HG03064 (cell line): ENCODE results near the gene TMEM127.
A peak's percentile ranks its signal among the peaks of the same experiment; 100 is the strongest.
"Not testable (repeated sequence)": the region's sequence is repeated elsewhere in the genome, so short reads cannot be mapped to it uniquely, and the experiment has no call there.

ENCODE experiments used
- ATAC-seq: cut with Tn5 transposase; IDR thresholded peaks from one replicate; pipeline ENCODE4 v1.9.1; 2021; ENCODE audit warnings: low read depth; ENCODE audit not compliant: unreplicated experiment

TMEM127 gene

DNA sequence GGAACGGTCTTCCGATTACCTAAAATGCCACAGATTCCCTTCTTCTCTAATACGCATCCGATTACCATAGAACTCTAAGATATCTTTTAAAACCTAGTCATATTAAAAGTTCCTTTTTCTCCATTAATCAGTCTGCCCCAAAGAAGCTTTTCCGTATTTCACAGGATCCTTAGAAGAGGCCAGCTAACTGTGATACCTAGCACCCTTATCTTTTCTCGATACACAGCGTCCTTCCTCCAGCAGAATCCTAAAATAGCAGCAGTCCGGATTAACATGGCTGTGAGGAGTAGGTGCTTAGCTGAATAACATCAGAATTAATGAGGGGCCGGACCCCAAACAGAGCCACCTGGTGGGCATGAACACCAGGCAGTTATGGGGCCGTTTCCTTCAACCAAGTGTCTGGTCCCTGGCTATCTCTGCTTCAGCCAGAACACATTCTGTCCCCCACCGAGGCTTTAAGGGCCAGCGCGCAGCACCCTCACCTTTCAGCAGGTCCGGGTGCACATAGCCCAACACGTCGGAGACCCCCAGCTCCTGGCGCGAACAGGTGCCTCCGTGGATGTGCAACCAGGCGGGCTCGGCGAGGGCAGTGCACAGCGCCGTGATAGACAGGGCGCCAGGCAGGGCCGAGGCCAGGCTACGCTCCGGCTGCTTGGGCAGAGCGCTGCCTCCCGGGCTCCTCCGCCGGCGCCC is 995 bp downstream of the TMEM127 start:
- ATAC-seq, result peak; percentile 2

DNA sequence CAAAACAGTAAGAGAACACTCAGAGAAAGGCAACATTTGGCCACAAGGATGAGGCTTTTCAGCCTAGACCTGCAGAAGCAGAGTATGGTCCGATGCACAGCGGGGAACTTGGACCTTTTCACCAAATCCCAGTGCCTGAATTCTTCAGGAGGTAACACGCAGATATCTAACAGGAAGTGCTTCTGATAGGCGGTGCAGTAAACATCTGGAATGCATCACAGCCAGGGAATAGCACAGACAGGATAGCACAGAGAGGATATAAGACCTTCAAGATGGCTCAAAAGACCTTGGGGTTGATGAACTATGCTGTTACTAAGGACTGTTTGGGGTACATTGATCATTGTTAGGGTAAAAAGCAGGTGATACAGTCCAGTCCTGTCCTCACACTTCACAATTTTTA is 1.7 kb downstream of the TMEM127 start:
- ATAC-seq, result no peak

DNA sequence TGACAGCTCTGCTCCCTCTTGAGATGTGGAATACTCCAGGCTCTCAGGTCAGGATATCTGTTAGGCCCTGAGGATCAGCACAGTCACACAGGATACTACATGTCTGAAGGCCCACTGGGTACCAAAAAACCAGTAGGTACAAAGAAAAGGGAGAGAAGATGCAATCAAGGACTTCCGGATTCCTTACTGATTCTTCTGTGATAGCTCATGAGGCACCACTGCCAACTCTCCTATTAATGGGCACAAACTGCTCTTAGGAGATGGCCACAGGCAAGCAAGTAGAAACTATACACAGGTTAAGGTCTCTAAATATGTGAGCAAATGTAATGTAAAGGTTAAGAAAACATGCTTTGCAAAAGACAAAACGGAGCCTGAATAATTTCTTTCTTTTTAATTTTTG is 3.5 kb downstream of the TMEM127 start:
- no peak for ATAC-seq

DNA sequence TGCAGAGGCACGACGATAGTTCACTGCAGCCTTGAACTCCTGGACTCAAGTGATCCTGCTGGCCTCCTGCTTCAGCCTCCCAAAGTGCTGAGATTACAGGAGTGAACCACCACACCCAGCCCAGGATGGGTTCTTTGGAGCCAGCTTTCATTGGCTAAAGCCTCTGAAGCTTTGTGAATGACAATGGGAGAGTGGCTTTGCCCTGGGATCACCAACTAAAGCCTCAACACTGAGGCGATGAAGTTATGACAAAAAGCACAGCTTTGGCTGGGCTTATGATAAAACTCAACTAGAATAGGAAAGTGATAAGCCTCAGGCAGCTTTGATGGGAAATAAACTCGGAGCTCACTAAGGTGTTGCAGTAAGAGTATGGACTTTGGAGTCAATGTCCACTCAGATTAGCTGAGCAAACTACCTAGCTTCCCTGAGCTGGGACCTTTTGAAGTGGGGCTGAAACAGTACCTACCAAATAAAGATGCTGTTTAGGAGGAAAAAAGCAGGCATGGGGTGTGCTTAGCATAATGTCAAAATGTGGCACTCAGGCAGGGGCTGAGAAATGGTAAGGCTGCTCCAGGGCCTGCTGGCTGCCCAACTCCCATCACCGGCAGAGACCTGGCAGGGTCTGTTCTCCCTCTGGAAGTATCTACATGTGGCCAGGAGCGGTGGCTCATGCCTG is 4.3 kb downstream of the TMEM127 start:
- no peak for ATAC-seq

DNA sequence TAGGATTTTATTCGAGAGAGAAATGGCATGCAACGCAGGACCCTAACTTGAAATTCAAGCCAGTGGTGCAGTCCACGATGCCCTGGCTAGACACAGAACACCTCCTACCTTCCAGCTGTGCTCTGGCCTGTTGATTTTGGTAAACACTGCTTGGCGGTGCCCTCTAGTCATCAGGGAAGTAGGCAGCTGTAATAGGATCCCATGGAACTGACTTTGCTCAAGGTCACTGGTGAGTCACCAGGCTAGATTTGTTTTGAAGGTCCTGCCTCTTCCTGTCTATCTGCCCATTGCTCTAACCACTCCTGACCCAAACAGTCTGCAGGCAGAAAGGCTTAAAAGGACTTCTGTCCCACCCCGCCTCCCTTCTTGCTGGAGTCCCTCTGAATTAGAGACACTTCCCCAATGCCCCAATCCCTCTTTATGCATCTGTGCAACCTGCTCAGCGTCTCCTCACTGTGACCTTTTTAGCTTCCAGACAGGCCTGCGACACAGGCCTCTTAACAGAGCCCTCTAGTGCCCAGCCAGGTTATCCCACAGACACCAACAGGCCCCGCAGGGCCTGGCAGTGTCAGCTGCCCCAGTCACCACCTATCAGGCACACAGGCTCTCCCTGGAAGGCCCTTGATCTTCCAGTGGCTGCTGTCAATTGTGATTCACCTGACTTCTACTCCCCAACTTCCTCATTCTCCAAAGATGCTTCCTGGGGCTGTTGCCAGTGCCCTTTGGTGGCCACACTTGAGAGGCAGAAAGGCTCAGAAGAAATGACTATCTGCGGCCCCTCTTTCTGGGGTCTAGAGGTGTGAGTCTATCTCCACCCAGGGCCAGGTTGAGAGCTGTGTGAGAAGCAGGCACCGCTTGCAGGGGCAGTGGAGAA is 5.2 kb downstream of the TMEM127 start:
- ATAC-seq, result no peak

DNA sequence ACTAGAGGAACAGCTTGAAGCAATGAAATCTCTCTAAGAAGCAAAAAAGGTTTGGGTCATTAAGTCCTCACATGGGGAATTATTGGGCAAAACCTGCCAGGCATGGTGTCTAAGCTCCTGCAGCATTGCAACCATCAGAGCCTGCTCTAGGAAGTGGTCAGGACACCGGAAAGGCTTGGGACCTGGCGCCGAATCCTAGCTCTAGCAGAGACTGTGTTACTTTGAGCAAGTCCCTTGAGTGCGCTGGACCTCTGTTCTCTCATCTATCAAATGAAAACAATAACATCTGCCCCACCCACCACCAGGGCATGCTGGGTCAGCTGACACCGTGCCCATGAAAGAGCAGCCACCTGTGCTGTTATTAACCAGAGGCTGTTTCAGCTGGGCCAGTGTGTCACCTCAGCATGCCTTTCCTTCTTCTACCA is 6.3 kb downstream of the TMEM127 start:
- no peak for ATAC-seq

DNA sequence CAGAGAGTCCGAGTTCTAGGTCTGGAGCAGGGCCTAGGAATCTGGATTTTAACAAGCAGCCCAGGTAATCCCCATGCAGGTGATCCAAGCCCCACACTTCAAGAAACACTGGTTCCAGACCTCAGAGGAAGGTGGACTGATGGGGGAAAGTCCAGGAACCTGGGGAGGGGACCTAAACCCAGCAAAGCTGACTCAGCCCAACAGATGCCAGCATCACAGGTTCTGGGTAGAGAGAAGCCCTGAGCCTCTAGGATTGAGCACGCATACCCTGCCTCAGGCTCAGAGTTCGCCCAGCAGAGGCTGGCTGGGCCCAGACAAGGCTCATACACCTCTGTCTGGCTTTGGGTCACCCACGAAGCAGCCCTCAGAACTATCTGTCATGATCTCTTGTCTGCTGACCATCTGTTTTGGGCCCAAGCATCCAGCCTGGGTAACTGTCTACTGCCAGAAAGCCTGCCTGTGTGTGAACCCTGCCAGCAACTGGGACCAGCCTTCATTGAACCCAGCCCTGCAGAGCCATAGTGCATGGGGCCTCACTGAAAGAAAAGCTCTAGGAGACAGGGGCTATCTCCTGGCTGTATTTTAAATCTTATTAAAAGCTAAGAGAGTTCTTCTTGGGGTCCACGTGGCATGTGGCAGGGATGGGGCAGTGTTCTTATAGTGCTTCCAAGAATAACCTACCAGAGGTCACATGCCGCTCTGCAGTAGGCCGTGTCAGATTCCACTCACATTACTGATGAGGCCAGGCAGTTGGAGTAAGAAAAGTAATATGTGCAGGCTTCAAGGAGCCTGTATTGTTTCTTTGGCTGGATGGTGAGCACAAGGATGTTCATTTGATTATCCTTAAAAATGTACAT is 7.4 kb downstream of the TMEM127 start:
- ATAC-seq, result no peak

DNA sequence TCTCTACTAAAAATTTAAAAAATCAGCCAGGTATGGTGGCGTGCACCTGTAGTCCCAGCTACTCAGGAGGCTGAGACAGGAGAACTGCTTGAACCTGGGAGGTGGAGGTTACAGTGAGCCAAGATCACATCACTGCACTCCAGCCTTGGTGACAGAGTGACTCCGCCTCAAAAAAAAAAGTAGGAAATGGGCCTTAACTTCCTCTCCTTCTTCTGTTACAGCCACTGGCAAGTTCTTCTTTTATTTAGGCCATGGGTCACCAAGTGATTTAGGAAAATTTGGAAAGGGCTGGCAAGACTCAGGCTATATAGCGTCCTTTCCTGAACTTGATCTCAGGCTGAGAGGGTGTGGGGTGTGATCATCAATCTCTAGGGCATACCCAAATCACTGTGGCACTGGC is 8.1 kb downstream of the TMEM127 start:
- not testable (repeated sequence) for ATAC-seq

DNA sequence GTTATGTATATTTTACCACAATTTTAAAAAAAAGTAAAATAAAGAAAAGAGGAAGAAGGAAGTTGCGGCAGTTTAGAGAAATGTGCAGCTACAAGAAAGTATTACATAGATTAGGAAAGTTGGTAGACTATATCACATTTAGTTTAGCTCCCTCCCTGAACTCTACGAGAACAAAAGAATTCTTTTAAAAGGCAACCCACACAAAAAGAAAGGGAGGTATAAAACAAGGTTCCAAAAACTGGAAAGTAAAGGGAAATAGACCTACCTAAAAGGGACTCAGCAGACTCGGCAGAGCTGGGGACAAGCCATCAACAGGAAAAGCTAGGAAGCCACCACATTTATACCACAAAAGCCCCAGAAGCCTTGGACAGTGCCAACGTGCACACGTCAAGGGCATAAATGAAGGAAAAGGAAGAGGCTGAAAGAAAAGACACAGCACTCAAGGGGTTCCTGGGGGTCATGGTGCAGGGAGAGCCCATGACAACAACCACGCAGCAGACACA is 9.1 kb downstream of the TMEM127 start:
- ATAC-seq, result no peak

DNA sequence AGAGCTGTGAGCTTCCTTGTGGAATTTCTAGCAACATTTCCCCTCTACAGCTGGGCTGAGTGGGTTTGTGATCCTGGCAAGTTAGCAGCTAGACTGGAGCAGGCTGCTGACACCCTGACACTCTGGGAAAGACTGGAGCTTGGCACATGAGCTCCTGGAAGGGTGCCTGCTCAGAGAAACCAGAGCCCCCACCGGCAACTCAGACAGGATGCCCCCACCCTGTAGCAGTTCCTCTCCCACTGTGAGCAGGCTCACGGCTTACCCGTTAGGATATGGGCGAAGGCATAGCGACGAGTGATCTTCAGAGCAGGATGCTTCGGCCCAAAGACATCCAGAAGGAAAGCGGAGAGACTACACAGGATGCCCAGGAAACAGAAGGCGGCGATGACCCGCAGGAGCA is 11.2 kb downstream of the TMEM127 start:
- ATAC-seq, result no peak

DNA sequence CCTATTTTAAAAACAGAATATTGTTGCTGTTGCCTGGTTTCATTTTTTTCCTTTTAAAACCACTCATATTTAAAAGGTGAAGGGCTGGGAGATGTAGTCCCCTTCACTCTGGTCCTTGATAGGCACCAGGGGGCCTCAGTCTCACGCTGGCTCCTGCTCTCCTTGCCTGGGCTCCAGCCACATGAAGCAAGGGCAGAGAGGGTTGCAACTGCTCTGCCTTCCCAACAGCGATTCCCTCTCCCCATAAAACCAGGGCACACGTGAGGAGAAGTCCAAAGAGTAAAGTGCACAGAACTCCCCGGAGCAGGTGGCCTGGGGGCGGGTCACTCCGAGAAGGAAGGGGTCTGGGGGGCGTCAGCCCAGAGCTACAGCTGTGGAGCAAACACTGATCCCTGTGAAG is 12.8 kb downstream of the TMEM127 start:
- ATAC-seq, result no peak

DNA sequence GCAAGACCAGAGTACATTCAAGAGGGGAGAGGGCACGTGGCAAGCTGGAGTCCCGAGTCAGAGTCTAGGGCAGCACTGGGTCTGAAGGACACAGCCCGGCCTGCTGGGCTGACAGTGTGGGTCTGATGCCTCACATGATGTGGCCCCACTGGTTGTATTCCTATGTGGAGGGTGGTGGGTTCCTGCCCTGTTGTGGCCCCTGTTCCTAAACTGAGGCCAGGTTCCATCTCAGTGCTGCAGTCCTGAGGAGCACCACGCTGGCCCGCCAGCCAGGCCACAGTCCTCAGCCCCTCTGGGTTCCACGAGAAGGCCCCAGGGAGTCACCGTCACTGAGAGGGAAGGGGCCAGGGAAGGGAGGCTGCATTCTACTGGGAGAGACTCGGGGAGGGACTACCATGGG is 13.3 kb downstream of the TMEM127 start:
- ATAC-seq, result no peak

DNA sequence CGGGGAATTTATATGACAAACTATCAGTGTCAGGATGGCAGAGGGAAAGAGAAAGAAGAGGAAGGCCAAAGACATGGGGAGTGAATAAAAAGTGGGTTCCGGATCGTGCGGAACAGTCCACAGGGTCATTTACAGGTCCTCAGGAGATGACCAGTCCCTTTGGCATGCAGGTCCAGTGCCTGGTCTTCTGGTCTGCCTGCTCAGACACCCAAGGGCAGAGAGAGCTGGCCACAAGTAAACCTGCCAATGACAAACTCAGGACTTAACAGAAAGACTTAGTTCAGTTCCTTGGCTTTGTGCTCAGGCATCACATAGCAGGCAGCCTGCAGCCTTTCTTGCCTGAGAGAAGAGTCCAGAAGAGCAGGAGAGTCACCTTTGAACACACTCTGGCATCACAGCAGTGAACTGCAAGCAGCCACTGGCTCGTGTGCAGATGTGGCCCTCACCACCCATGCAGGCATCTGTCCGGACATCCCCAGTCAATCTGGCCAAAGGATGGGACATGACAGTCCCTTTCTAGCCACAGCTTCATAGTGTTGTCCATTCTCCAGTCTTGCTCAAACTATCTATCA is 14.0 kb downstream of the TMEM127 start:
- ATAC-seq, result no peak

DNA sequence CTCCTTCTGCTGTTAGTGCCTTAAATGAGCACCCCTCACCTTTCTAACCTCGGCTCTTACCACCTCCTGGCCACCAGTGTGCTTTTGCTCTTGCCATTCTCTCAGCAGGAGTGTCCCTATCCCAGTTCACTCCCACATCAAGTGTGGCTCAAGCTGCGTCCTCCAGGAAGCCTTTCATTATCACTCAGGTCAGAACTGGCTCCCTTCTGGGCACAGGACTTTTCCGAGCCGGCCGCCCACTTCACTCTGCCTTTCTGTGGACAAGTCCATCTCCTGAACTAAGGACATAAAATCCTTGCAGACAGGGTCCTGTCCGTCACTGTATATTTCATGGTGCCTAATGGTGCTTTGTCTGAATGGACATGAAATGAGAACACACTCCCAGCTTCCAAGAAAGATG is 15.6 kb downstream of the TMEM127 start:
- ATAC-seq, result no peak

DNA sequence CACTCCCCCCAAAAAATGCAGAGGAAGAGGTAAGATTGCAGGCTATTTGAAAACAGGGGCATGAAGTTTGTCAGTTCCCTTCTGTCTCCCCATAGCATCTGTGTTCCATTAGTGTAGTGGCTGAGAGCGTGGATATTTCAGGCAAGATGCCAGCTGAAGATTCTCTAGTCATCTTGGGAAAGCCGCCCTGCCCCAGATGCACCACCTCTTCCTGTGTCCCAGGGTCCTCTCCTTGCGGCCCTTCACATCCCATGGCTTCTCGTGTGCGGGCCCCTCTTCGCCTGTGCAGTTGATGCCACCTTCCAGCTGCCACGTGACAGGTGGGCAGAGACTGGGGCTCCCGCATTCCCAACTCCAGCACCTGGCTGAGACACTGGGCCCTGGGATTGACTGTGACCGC is 16.1 kb downstream of the TMEM127 start:
- no peak for ATAC-seq

DNA sequence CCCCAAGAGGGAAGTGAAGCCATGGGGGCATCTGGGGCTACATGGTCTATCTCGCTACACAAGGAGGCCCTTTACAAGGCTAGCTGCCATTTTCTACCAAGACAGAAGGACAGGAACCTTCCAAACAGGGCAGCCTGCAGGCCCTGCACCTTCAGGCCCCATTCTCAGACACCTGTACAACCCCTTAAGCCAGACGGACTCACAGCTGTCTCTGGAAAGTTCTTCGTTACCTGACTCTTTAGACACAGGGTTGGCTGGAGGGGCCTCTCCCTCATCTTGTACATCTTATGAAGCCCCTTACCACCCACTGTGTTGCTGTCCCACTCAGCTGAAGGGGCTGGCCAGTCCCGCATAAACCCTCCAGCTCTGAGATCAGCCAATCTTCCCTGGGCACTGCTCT is 17.2 kb downstream of the TMEM127 start:
- ATAC-seq, result no peak

DNA sequence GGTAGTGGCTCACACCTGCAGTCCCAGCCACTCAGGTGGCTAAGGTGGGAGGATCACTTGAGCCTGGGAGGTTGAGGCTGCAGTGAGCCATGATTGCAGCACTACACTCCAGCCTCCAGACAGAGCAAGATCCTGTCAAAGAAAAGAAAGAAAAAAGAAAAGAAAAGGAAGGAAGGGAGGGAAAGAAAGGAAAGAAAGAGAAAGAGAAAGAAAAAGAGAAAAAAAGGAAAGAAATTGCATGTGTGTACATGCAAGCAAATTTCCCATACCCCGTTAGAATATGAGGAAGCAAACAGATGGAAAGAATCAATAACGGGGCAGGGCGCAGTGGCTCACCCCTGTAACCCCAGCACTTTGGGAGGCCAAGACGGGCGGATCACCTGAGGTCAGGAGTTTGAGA is 17.9 kb downstream of the TMEM127 start:
- no peak for ATAC-seq

DNA sequence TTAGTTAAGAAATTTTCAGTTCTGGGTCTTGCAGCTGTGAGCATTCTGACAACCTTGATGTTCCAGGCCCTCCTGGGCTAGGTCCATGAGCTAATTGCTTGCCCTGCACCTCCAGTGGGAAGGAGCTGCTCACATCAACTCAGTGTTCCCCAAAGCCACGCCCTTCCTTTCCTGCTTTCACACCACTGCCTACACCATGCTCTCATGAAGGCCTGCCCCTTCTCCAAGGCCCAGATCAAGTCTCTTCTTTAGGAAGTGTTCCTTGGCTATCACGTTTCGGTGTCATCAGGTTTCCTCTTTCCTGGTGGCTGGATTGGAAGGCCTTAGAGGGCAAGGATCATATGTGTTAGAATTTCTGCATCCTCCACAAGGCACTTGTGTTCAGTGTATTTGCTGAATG is 18.8 kb downstream of the TMEM127 start:
- no peak for ATAC-seq

DNA sequence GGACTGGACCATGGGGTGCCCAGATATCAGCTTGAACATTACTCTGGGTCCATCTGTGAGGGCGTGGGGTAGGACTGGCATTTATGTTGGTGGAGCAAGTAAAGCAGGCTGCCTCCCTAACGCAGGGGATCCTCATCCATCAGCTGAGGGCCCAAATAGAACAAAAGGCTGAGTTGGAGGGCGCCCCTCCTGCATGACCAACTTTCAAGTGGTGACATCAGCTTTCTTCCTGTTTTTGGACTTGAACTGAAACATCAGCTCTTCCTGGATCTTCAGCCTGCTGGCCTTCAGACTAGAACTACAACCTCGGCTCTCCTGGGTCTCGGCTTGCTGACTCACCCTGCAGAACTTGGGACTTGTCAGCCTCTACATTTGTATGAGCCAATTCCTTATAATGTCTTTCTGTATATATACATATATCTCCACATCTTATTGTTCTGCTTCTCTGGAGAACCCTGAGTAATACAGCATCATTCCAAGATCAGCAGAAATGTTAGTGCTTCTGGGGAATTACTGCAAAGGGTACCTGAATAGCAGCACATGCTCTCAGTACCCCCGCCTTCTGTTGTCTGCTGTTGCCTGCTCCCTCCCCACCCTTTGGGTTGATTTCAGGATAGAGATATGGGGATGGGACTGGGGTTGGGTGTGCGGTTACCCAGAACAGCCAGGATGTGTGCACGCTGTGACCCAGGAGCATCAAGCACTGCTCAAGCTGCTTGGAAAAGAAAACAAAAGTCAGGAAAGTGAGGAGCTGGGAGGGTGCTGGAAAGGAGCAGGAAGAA is 20.0 kb downstream of the TMEM127 start:
- no peak for ATAC-seq
